Mucosa of rectum (tissue), 2 donors: ENCODE results near the gene PRKCH.

ENCODE experiments used
- H3K27ac ChIP-seq, 2 donors: one replicate each; pipeline ENCODE4 v1.7.0; 2013; ENCODE audit warnings: inconsistent platforms in 2 of 2, low read depth in 2 of 2, low read length in 2 of 2
- H3K27me3 ChIP-seq, 2 donors: one replicate each; pipeline ENCODE4 v1.7.0; 2013; ENCODE audit warnings: low read length in 2 of 2; ENCODE audit not compliant: control insufficient read depth in 2 of 2, insufficient read depth in 2 of 2
- H3K36me3 ChIP-seq, 2 donors: one replicate each; pipeline ENCODE4 v1.7.0; 2013; ENCODE audit warnings: low read length in 2 of 2; ENCODE audit not compliant: control insufficient read depth in 2 of 2, insufficient read depth in 2 of 2
- H3K4me1 ChIP-seq, 2 donors: one replicate each; pipeline ENCODE4 v1.7.0; 2013; ENCODE audit warnings: low read length in 2 of 2, mild to moderate bottlenecking in 1 of 2; ENCODE audit not compliant: control insufficient read depth in 2 of 2, insufficient read depth in 2 of 2
- H3K4me3 ChIP-seq, 2 donors: one replicate each; pipeline ENCODE4 v1.7.0; 2013; ENCODE audit warnings: low read length in 2 of 2
- H3K9ac ChIP-seq, 2 donors: one replicate each; pipeline ENCODE4 v1.7.0; 2013; ENCODE audit warnings: low read length in 2 of 2, low read depth in 1 of 2, mild to moderate bottlenecking in 1 of 2
- H3K9me3 ChIP-seq, 2 donors: one replicate each; pipeline ENCODE4 v1.7.0; 2013; ENCODE audit warnings: low read length in 2 of 2; ENCODE audit not compliant: control insufficient read depth in 2 of 2
- donor health status: healthy.
- donor health status: Normal muscosa, but diverticular disease.

PRKCH gene

DNA sequence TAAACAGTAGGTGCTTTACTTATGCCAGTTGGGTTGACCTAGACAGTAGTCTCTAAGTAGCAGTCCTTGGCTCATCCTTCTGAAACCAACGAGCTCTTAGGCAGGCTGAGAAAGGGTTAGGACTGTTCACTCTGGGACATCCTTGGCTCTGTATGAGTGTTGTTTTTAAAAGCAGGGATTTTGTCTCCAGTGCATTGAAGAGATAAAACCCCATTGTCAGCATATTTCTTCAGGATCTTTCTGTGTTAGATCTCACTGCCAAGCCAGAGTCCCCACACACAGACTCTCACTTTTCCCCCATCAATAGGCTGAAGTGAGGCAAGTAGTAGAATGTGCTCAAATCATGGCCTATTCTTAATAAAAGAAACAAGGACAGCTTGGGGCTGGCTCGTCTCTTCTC lies 250.5 kb downstream of the PRKCH start:
- Histone ChIP-seq H3K9ac (no peak overlapping the region), H3K27ac (no peak overlapping the region), H3K4me1 (peaks cover 9 to 17% of the 10 kb centered on the region in 2 donors), H3K9me3 (no peaks in the 10 kb centered on the region), H3K27me3 (peaks cover 0 to 2% of the 10 kb centered on the region in 2 donors), H3K4me3 (no peak overlapping the region), H3K36me3 (no peaks in the 10 kb centered on the region)

GRCh38 chr14:61573321-61573720 lies 251.9 kb downstream of the PRKCH start:
- Histone ChIP-seq H3K27me3 (peaks cover 0 to 2% of the 10 kb centered on the region in 2 donors), H3K36me3 (no peaks in the 10 kb centered on the region), H3K27ac (no peak overlapping the region), H3K4me1 (peaks cover 8 to 10% of the 10 kb centered on the region in 2 donors), H3K9me3 (no peaks in the 10 kb centered on the region), H3K9ac (no peak overlapping the region), H3K4me3 (no peak overlapping the region)

DNA sequence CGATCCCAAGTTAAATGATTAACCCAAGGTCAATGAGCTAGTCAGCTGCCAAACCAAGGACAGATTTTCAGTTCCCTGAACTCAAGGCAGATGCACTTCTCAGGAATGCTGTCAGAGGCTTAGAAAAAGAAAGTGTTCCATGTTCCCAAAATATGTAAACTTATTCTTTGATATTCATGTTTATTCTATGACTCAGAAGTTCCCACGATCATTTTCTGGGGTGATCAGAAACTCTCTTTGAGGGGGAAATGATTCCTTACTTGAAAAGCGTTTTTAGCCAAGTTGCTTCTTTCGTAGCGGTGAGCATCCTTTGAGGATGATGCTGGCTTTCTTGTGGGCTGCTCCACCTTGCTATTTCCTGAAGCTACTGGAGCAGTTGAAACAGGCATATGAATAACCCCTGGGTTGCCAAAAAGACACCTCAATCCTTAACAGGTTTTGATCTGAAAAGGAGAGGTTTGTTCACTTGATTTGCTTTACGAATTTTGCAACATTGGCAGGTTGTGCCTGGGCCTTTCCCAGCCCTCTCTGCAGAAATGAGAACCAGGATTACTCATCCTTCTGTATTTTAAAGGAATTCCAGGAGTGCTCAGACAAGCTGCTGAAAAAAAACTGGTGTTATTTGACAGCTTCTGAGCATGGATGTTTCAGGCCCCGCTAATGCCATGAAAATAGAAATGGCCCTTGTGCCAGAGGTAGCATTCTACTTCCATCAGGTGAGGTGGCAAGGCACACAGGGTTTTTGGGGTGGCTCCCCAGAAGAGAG lies 252.6 kb downstream of the PRKCH start:
- H3K36me3 ChIP-seq = no peaks in the 10 kb centered on the region
- no peak overlapping the region for H3K27ac ChIP-seq
- H3K4me3 ChIP-seq = no peak overlapping the region
- H3K9ac ChIP-seq = no peak overlapping the region
- no peaks in the 10 kb centered on the region for H3K9me3 ChIP-seq
- peaks cover 2 to 4% of the 10 kb centered on the region in 2 donors for H3K4me1 ChIP-seq
- peaks cover 0 to 2% of the 10 kb centered on the region in 2 donors for H3K27me3 ChIP-seq

- Histone ChIP-seq H3K4me1 (peaks cover 0 to 3% of the 10 kb centered on the region in 2 donors), H3K4me3 (no peak overlapping the region), H3K9me3 (no peaks in the 10 kb centered on the region), H3K9ac (no peak overlapping the region), H3K27ac (no peak overlapping the region), H3K27me3 (no peaks in the 10 kb centered on the region), H3K36me3 (no peaks in the 10 kb centered on the region)
Measured at GRCh38 chr14:61574514-61574807, 253.1 kb downstream of the PRKCH start.

GRCh38 chr14:61575126-61575525 lies 253.7 kb downstream of the PRKCH start:
- Histone ChIP-seq H3K9me3 (no peaks in the 10 kb centered on the region), H3K27ac (no peak overlapping the region), H3K9ac (no peak overlapping the region), H3K27me3 (no peaks in the 10 kb centered on the region), H3K4me1 (peaks cover 0 to 1% of the 10 kb centered on the region in 2 donors), H3K4me3 (no peak overlapping the region), H3K36me3 (no peaks in the 10 kb centered on the region)

- H3K36me3 ChIP-seq = no peaks in the 10 kb centered on the region
- no peaks in the 10 kb centered on the region for H3K4me1 ChIP-seq
- H3K9ac ChIP-seq = no peak overlapping the region
- no peaks in the 10 kb centered on the region for H3K27me3 ChIP-seq
- no peaks in the 10 kb centered on the region for H3K9me3 ChIP-seq
- H3K4me3 ChIP-seq = no peak overlapping the region
- no peak overlapping the region for H3K27ac ChIP-seq
Measured at GRCh38 chr14:61575551-61576150, 254.3 kb downstream of the PRKCH start.

DNA sequence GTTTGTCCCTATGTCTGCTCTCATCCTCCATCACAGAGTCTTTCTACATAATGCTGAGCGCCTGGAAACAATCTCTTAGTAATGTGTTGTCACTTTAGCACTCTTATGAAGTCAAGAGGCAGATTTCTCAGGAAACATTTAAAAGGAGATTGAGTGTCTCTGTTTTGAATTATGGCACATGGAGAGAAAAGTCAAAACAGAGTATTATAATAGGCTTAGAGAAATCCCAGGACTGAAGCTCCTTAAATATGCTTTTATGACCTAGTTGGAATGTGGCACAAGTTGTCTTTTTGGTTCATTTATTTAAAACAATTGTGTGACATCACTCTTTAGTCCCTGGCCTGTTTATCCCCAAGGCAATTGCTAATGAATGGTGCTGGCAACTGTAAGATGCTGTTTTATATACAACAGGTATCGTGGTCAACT lies 256.1 kb downstream of the PRKCH start:
- no peak overlapping the region for H3K4me3 ChIP-seq
- H3K36me3 ChIP-seq = no peaks in the 10 kb centered on the region
- H3K27me3 ChIP-seq = no peaks in the 10 kb centered on the region
- H3K9ac ChIP-seq = no peak overlapping the region
- H3K27ac ChIP-seq = no peak overlapping the region
- no peaks in the 10 kb centered on the region for H3K4me1 ChIP-seq
- H3K9me3 ChIP-seq = no peaks in the 10 kb centered on the region

DNA sequence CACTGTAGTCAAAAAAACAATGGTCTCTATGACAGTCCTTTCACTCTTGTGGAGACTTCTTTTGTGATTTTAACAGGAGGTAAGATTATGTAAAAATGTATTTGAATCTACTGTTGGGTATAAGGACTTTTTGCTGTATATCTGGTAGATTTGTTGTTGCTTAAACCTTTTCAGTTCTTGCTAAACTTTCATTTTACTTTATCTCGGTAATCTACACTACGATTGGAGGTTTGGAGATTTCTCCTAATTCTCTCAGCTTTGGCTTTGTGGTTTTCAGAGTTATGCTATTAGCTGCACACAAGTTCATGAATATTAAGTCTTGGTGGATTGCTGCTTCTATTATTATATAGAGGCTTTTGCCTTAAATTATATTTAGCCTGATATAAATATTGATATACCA lies 257.4 kb downstream of the PRKCH start:
- H3K36me3 ChIP-seq = no peaks in the 10 kb centered on the region
- no peaks in the 10 kb centered on the region for H3K27me3 ChIP-seq
- no peaks in the 10 kb centered on the region for H3K4me1 ChIP-seq
- no peak overlapping the region for H3K27ac ChIP-seq
- H3K9ac ChIP-seq = no peak overlapping the region
- H3K4me3 ChIP-seq = no peak overlapping the region
- H3K9me3 ChIP-seq = no peaks in the 10 kb centered on the region

DNA sequence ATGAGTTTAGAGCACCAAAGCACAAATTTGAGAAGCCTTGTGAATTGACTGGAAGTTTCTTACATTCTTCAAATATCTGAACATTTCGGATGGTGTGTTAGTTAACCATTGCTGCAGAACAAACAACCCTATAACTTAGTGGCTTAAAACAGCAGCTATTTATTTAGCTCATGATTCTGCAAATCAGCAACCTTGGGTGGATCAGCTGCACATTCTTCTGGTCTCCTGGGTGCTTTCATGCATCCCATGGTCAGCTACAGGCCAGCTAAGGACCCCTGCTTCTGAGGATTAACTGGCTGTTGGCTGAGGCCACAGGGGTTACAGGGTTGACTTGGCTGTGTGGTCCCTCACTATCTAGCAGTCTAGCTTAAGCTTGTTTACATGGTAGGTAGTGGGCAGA lies 260.0 kb downstream of the PRKCH start:
- peaks cover 0 to 9% of the 10 kb centered on the region in 2 donors for H3K4me1 ChIP-seq
- no peaks in the 10 kb centered on the region for H3K9me3 ChIP-seq
- no peak overlapping the region for H3K4me3 ChIP-seq
- no peaks in the 10 kb centered on the region for H3K36me3 ChIP-seq
- no peaks in the 10 kb centered on the region for H3K27me3 ChIP-seq
- no peak overlapping the region for H3K27ac ChIP-seq
- no peak overlapping the region for H3K9ac ChIP-seq

DNA sequence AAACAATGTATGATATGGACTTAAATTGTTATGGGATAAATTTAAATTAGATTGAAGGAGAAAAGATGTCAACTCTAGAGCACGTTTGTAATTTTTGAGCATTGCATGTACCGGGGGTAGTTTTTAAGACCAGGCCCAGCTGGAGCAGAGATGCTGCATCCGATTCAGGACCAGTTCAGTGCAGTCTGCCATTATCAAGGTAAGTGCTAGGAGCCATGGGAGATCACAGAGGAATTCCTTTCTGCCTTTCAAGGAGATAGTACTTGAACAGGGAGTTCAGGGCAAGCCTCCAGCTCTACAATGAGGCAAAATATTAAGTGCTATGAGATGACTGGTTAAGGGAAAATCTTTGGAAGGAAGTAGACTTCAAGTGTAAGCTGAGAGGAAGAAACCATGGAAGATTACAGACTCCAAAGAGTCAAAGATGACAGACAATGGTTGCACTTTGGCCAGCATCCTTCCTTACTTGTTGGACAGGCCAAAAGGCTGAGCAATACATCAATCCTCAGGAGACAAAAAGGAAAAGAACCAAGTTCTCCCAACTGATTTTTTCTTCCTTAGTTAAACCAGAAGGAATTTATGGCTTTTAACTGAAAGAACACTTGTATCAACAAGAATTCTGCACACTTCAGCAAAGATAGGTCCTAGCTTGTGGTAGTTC lies 260.7 kb downstream of the PRKCH start:
- Histone ChIP-seq H3K36me3 (no peaks in the 10 kb centered on the region), H3K9me3 (no peaks in the 10 kb centered on the region), H3K27ac (no peak overlapping the region), H3K4me3 (no peak overlapping the region), H3K9ac (no peak overlapping the region), H3K4me1 (peaks cover 0 to 9% of the 10 kb centered on the region in 2 donors), H3K27me3 (no peaks in the 10 kb centered on the region)
